HTERT RPE-1 (cell line): Measurements from ENCODE around the gene ILK.

ENCODE experiments used
- in situ Hi-C: fragments of 300-500 bp; cut with MboI; formaldehyde crosslinking; loops from 4 replicates; pipeline ENCODE4 v1.14.3; 2020; ENCODE audit warnings: low sequenced_read_pairs

ILK gene

GRCh38 chr11:6603287-6604080 lies at the start of gene ILK, which contains the start of gene RRP8:
Gene ILK, plus strand, starts transcription at chr11:6603774. Its CDS starts 498 bp downstream, at chr11:6604272.
Gene RRP8, minus strand, starts transcription at chr11:6603616. Its CDS starts 114 bp downstream, at chr11:6603502.
- in situ Hi-C loops: no loop called here

- in situ Hi-C loops: no loop called here
Measured at GRCh38 chr11:6554828-6555706, 48.5 kb upstream of the ILK start.

- in situ Hi-C loops: no loop called here
Measured at GRCh38 chr11:6556139-6556949, 47.2 kb upstream of the ILK start.

GRCh38 chr11:6557063-6557462 lies 46.5 kb upstream of the ILK start:
- in situ Hi-C loops: no loop called here

- in situ Hi-C loops: no loop called here
Measured at GRCh38 chr11:6557761-6558674, 45.6 kb upstream of the ILK start.

GRCh38 chr11:6559369-6559768 lies 44.2 kb upstream of the ILK start:
- in situ Hi-C loops: no loop called here

- in situ Hi-C loops: no loop called here
Measured at GRCh38 chr11:6561288-6561687, 42.3 kb upstream of the ILK start.

- in situ Hi-C loops: no loop called here
Measured at GRCh38 chr11:6563121-6563619, 40.4 kb upstream of the ILK start.

- in situ Hi-C loops: no loop called here
Measured at GRCh38 chr11:6563667-6564066, 39.9 kb upstream of the ILK start.

- in situ Hi-C loops: no loop called here
Measured at GRCh38 chr11:6565325-6565724, 38.2 kb upstream of the ILK start.

GRCh38 chr11:6565988-6566703 lies 37.4 kb upstream of the ILK start:
- in situ Hi-C loops: no loop called here

- in situ Hi-C loops: no loop called here
Measured at GRCh38 chr11:6566704-6567370, 36.7 kb upstream of the ILK start.

- in situ Hi-C loops: no loop called here
Measured at GRCh38 chr11:6567371-6567745, 36.2 kb upstream of the ILK start.

GRCh38 chr11:6568191-6568918 lies 35.2 kb upstream of the ILK start:
- in situ Hi-C loops: no loop called here

GRCh38 chr11:6569706-6570105 lies 33.9 kb upstream of the ILK start:
- in situ Hi-C loops: no loop called here

GRCh38 chr11:6570691-6571427 lies 32.7 kb upstream of the ILK start:
- in situ Hi-C loops: no loop called here

- in situ Hi-C loops: no loop called here
Measured at GRCh38 chr11:6571434-6572008, 32.1 kb upstream of the ILK start.
